CD14-positive monocyte (primary cell): Measurements from ENCODE around the gene CUEDC1. TPM values are rescaled to one million over a fixed set of nuclear protein-coding genes. Genes with fewer than 3 reads are reported as not detected.
A peak's percentile ranks its signal among the peaks of the same experiment; 100 is the strongest.

Experiments
- DNase-seq, 3 donors: peaks; one replicate each; pipeline ENCODE4 v3.0.0-alpha.2; 2011 to 2022
- H2AFZ ChIP-seq: 2 replicates; pipeline ENCODE4 v1.6.0; 2012; ENCODE audit warnings: mild to moderate bottlenecking, low read depth, low read length, inconsistent platforms; ENCODE audit not compliant: insufficient read depth, poor library complexity, severe bottlenecking
- H3K27ac ChIP-seq, 2 donors: 1 replicate in 1 of 2; 2 replicates in 1 of 2; pipeline ENCODE4 v1.5.1; 2012 to 2013; ENCODE audit warnings: low read length in 2 of 2, control low read depth in 1 of 2, inconsistent platforms in 1 of 2, low read depth in 1 of 2, mild to moderate bottlenecking in 1 of 2
- H3K27me3 ChIP-seq, 2 donors: one replicate each; pipeline versions ENCODE4 v1.6.0 to v1.6.1; 2011 to 2013; ENCODE audit warnings: low read length in 2 of 2; ENCODE audit not compliant: control insufficient read depth in 2 of 2, insufficient read depth in 2 of 2
- H3K36me3 ChIP-seq, 2 donors: replicated peaks in 1 of 2; 1 replicate in 1 of 2; 2 replicates in 1 of 2; pipeline versions ENCODE4 v1.5.1 to v1.6.1; 2012 to 2013; ENCODE audit warnings: low read length in 2 of 2, control low read depth in 1 of 2, inconsistent platforms in 1 of 2, mild to moderate bottlenecking in 1 of 2; ENCODE audit not compliant: insufficient read depth in 2 of 2, control insufficient read depth in 1 of 2
- H3K4me1 ChIP-seq, 2 donors: 1 replicate in 1 of 2; 2 replicates in 1 of 2; pipeline versions ENCODE4 v1.5.1 to v1.6.1; 2012 to 2013; ENCODE audit warnings: low read length in 2 of 2, control low read depth in 1 of 2, inconsistent platforms in 1 of 2, mild to moderate bottlenecking in 1 of 2, moderate library complexity in 1 of 2; ENCODE audit not compliant: insufficient read depth in 2 of 2, control insufficient read depth in 1 of 2
- H3K4me2 ChIP-seq: replicated peaks from 2 replicates; pipeline ENCODE3; 2012; ENCODE audit warnings: low read length, moderate library complexity, mild to moderate bottlenecking; ENCODE audit not compliant: poor library complexity, severe bottlenecking; ENCODE audit errors: extremely low read depth
- H3K4me3 ChIP-seq, 3 experiments: fragments of 200-600 bp in 1 of 3; sonication (generic) in 1 of 3; replicated peaks in 1 of 3; 1 replicate in 2 of 3; 2 replicates in 1 of 3; pipeline ENCODE4 v1.5.1; 2011 to 2013; ENCODE audit warnings: low read length in 3 of 3, mild to moderate bottlenecking in 3 of 3, control low read depth in 2 of 3, low read depth in 2 of 3, inconsistent platforms in 1 of 3, moderate library complexity in 1 of 3
- H3K79me2 ChIP-seq: 2 replicates; pipeline ENCODE4 v1.6.0; 2012; ENCODE audit warnings: mild to moderate bottlenecking, control low read depth, inconsistent platforms, low read length, moderate library complexity; ENCODE audit not compliant: insufficient read depth
- H3K9ac ChIP-seq: 2 replicates; pipeline ENCODE4 v1.6.0; 2017; ENCODE audit warnings: low read length, mild to moderate bottlenecking; ENCODE audit not compliant: insufficient read depth, poor library complexity, severe bottlenecking
- H3K9me3 ChIP-seq, 2 donors: replicated peaks in 1 of 2; 1 replicate in 1 of 2; 2 replicates in 1 of 2; pipeline versions ENCODE4 v1.5.1 to v1.6.1; 2012 to 2013; ENCODE audit warnings: low read length in 2 of 2, control low read depth in 1 of 2; ENCODE audit not compliant: control insufficient read depth in 1 of 2, insufficient read depth in 1 of 2
- H4K20me1 ChIP-seq: 2 replicates; pipeline ENCODE4 v1.6.0; 2012; ENCODE audit warnings: mild to moderate bottlenecking, low read length, control low read depth, moderate library complexity; ENCODE audit not compliant: insufficient read depth
- H3K27ac Mint-ChIP-seq, 7 donors: one replicate each; pipeline ENCODE4 v1.8.0; 2020; ENCODE audit warnings: mild to moderate bottlenecking in 7 of 7, mixed read lengths in 7 of 7, moderate library complexity in 6 of 7, inconsistent platforms in 2 of 7
- H3K27me3 Mint-ChIP-seq, 3 donors: one replicate each; pipeline ENCODE4 v1.8.0; 2021 to 2022; ENCODE audit warnings: low read depth in 3 of 3, mild to moderate bottlenecking in 3 of 3, mixed read lengths in 3 of 3, moderate library complexity in 3 of 3, inconsistent platforms in 1 of 3
- H3K36me3 Mint-ChIP-seq, 2 donors: one replicate each; pipeline ENCODE4 v1.8.0; 2020; ENCODE audit warnings: mixed read lengths in 2 of 2, inconsistent platforms in 1 of 2, mild to moderate bottlenecking in 1 of 2
- H3K4me1 Mint-ChIP-seq: one replicate; pipeline ENCODE4 v1.8.0; 2020; ENCODE audit warnings: mild to moderate bottlenecking, mixed read lengths
- H3K4me3 Mint-ChIP-seq, 2 donors: one replicate each; pipeline ENCODE4 v1.8.0; 2020; ENCODE audit warnings: mild to moderate bottlenecking in 2 of 2, mixed read lengths in 2 of 2, moderate library complexity in 1 of 2
- H3K9me3 Mint-ChIP-seq, 7 donors: one replicate each; pipeline ENCODE4 v1.8.0; 2020 to 2022; ENCODE audit warnings: mixed read lengths in 7 of 7, mild to moderate bottlenecking in 6 of 7, moderate library complexity in 6 of 7, inconsistent platforms in 2 of 7
- WGBS: methylation state at CpG from one replicate; pipeline ENCODE4 v1.1.5; 2013; ENCODE audit warnings: missing lambda C conversion rate; ENCODE audit not compliant: insufficient coverage; 5-methylcytosine and 5-hydroxymethylcytosine counted together
- intact Hi-C, 2 donors: fragments of 100-400 bp; cut with micrococcal nuclease; formaldehyde crosslinking; loops; one replicate each; pipeline versions ENCODE4 v1.15.0 to v1.15.1; 2023
- polyA plus RNA-seq, 3 donors: library from polyadenylated mRNA; depleted of rRNA in 1 of 3; unstranded in 2 of 3; stranded (reverse) in 1 of 3; fragments of 300-500 nt in 2 of 3; fragments of >200 nt in 1 of 3; fragmentation: Illumina TruSeq in 2 of 3; gene quantifications; 1 replicate in 2 of 3; 2 replicates in 1 of 3; pipeline ENCODE4 v1.2.3, GENCODE V29; 2012 to 2021
- TF ChIP-seq, protein P1 (sequence below): fragments of 200-600 bp; IDR thresholded peaks from one replicate; pipeline ENCODE4 v1.8.0; 2022; ENCODE audit warnings: antibody characterized with exemption, mild to moderate bottlenecking

Gene CUEDC1
- polyA plus RNA-seq, 3 donors = 4.2 to 31.0 (median 4.3) TPM

DNA sequence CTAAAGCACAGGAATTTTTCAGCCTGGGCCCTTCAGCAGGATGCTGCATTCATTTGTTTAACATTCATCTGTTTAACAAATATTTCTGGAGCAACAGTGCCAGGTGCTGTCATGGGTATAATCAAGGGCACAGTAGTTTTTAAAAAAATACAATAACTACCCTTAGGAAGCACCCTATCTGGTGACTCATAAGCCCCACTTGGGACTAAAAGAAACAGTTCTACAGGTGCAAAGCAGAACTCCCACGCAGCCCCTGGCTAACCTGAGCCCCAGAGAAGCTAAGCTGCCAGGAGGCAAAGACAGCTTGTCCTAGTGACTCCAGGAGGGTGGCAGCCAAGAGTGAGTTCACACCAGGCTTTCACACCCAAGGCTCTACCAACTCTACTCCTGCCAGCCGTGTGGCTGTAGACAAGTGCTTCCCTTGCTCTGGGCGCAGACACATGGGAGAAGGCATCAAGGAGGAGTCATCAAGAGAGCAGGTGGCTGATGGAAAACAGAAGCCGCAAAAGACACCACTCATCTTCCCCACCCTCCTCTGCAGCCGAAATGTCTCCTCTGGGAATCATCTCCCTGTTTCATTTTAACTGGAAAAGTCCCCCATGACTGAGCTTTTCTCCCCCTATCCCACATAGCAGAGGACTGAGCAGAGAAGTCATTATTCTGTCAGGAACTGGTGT, 14.4 kb downstream of the CUEDC1 start:
- no peak overlapping the region for H3K9ac ChIP-seq

DNA sequence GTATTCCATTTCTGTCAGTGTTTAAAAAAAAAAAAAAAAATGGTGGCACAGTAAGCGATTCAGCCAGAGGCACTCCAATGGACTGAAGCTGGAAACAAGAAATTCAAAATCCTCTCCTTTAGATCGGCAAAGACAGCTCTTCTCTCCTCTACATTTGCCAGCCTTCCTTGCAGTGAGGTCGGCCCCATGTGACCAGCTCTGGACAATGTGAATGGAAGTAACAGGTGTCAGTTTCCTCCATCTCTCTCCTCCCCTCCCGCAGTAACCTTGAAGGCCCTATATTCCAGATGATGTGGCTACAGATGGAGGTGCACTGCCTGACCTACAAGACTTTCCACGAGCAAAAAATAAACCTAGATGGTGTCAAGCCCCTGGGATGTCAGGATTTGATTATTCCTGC, 15.0 kb downstream of the CUEDC1 start:
- peak overlapping the region in 1 of 2 donors; percentile 30 for H3K4me3 Mint-ChIP-seq
- H4K20me1 ChIP-seq = peaks cover 16% of the 10 kb centered on the region
- H3K4me2 ChIP-seq = peak overlapping the region; percentile 42
- intact Hi-C loops = no loop called here
- peaks cover 3 to 12% of the 10 kb centered on the region in 2 donors for H3K36me3 Mint-ChIP-seq
- no peak overlapping the region for H3K27ac ChIP-seq
- H3K36me3 ChIP-seq = no peaks in the 10 kb centered on the region
- H3K4me1 ChIP-seq = peaks cover 54 to 69% of the 10 kb centered on the region in 2 donors
- peaks cover 2 to 6% (median 2%) of the 10 kb centered on the region in 3 donors for H3K27me3 Mint-ChIP-seq
- no peak overlapping the region for H3K9ac ChIP-seq
- no peak overlapping the region for H2AFZ ChIP-seq
- TF ChIP-seq, protein P1, sequence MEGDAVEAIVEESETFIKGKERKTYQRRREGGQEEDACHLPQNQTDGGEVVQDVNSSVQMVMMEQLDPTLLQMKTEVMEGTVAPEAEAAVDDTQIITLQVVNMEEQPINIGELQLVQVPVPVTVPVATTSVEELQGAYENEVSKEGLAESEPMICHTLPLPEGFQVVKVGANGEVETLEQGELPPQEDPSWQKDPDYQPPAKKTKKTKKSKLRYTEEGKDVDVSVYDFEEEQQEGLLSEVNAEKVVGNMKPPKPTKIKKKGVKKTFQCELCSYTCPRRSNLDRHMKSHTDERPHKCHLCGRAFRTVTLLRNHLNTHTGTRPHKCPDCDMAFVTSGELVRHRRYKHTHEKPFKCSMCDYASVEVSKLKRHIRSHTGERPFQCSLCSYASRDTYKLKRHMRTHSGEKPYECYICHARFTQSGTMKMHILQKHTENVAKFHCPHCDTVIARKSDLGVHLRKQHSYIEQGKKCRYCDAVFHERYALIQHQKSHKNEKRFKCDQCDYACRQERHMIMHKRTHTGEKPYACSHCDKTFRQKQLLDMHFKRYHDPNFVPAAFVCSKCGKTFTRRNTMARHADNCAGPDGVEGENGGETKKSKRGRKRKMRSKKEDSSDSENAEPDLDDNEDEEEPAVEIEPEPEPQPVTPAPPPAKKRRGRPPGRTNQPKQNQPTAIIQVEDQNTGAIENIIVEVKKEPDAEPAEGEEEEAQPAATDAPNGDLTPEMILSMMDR = no peak
- 100% methylated on average over 1 of the region's 5 CpGs for WGBS
- no peaks in the 10 kb centered on the region for H3K27me3 ChIP-seq
- no peaks in the 10 kb centered on the region for H3K9me3 Mint-ChIP-seq
- peaks cover 59% of the 10 kb centered on the region for H3K4me1 Mint-ChIP-seq
- H3K4me3 ChIP-seq = peak overlapping the region in 1 of 3 experiments; percentile 18
- H3K27ac Mint-ChIP-seq = peak overlapping the region; percentile 22 to 84 (median 75)
- DNase-seq = no peak
- no peaks in the 10 kb centered on the region for H3K9me3 ChIP-seq
- peaks cover 14% of the 10 kb centered on the region for H3K79me2 ChIP-seq

More for the DNA sequence above, 14.4 kb downstream of the CUEDC1 start:
- no peak for DNase-seq
- intact Hi-C loops = no loop called here
- no peaks in the 10 kb centered on the region for H3K9me3 Mint-ChIP-seq
- peaks cover 2% of the 10 kb centered on the region in 3 donors for H3K27me3 Mint-ChIP-seq
- Histone ChIP-seq H3K27ac (no peak overlapping the region), H3K79me2 (peaks cover 20% of the 10 kb centered on the region), H3K4me3 (no peak overlapping the region), H3K36me3 (no peaks in the 10 kb centered on the region), H3K4me1 (peaks cover 51 to 69% of the 10 kb centered on the region in 2 donors), H4K20me1 (peaks cover 12% of the 10 kb centered on the region), H2AFZ (no peak overlapping the region), H3K4me2 (no peak overlapping the region), H3K27me3 (no peaks in the 10 kb centered on the region), H3K9me3 (no peaks in the 10 kb centered on the region)
- TF ChIP-seq, protein P1 = no peak
- H3K36me3 Mint-ChIP-seq = peaks cover 3 to 12% of the 10 kb centered on the region in 2 donors
- 93% methylated on average over 1 of the region's 5 CpGs for WGBS
- no peak overlapping the region for H3K27ac Mint-ChIP-seq
- H3K4me3 Mint-ChIP-seq = no peak overlapping the region
- peaks cover 54% of the 10 kb centered on the region for H3K4me1 Mint-ChIP-seq
